NOMO-1 treated with dmso at 0.1 percent for 144 hours (cell line): ENCODE results near the gene LLGL1.
A peak's percentile ranks its signal among the peaks of the same experiment; 100 is the strongest.
"Not testable (repeated sequence)": the region's sequence is repeated elsewhere in the genome, so short reads cannot be mapped to it uniquely, and the experiment has no call there.

Source experiments
- DNase-seq: peaks from one replicate; lab custom pipeline; 2025; ENCODE audit not compliant: unreplicated experiment; lab: John Stamatoyannopoulos, UW

The LLGL1 gene

GRCh38 chr17:18194394-18194793, 31.0 kb upstream of the LLGL1 start:
- DNase-seq = no peak

DNA sequence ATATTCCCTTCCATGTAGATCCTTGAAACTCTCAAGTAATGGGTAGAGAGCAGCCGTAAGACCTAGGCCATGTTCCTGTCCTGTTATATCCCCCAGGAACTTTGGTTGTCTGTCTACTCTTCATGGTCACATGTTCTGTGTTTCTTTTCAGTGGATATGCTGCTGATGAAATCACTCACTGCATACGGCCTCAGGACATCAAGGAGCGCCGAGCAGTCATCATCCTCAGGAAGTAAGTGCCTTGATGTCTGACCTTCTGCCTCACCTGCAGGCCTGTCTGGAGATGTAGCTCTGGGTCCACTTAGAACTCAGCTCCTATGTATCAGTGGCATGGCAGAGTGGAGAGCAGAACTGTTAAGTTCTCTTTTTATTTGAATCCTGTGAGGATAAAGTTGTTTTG, 30.6 kb upstream of the LLGL1 start:
- no peak for DNase-seq

GRCh38 chr17:18195246-18195645, 30.2 kb upstream of the LLGL1 start:
- DNase-seq = no peak

GRCh38 chr17:18197535-18198194, 27.8 kb upstream of the LLGL1 start:
- no peak for DNase-seq

- DNase-seq = no peak
Observed at GRCh38 chr17:18198530-18198929, 26.9 kb upstream of the LLGL1 start.

DNA sequence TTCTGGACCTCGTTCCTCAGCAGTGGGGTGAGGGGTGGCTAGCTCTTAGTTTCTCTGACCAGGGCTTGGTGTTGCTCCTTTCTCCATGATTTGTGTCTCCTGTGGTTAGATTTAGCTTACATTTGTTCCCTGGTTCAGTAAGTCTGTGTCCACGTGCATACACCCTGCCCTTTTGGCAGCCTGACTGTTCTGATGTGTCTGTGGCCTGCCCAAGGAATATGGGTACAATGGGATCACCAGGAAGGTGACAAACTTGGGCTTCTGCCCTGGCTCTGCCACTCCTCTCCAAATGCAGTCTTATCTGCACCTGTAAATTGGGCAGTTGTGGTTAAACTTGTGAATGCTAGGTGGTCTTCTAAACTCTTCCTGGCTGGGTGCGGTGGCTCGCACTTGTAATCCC, 24.3 kb upstream of the LLGL1 start:
- no peak for DNase-seq

DNA sequence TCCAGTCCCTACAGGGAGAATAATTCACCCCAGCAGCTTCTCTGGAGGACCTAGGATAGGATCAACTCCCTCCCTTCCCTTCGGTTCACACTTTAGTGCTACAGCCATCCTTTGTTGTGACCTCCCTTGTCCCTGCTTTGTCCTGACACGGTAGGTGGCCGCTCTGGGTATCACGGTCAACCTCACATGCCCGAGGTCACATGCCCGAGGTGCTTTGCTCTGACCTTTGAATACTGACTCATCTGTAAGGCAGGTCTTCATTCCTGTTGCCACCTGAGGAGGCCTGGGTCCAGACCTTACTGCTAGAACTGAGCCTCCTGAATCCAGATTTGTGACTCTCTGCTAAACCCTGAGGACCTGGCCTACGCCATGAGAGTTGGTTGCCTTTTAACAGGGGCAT, 22.1 kb upstream of the LLGL1 start:
- no peak for DNase-seq

DNA sequence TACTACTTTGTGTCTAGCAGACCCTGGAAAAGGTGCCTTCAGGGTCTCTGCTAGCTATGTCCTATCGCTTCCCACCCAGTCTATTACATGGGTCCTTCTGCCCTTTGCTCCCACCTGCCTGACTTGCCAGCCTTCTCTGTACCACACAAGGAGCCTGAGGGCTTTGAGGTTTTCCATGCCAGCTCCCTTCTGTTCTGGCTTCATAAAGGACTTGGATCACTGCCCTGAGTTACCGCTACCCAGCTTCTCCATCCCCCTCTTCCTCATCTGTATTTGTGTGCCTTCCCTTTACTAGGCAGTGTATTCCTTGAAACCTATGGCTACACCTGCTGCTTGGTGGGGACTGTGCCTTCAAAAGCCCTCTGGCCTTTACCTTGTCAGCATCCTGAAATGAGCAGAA, 19.6 kb upstream of the LLGL1 start:
- no peak for DNase-seq

GRCh38 chr17:18206962-18207361, 18.5 kb upstream of the LLGL1 start:
- DNase-seq = no peak

- DNase-seq = no peak
Observed at GRCh38 chr17:18208092-18208491, 17.3 kb upstream of the LLGL1 start.

GRCh38 chr17:18213666-18214270, 11.7 kb upstream of the LLGL1 start:
- no peak for DNase-seq

DNA sequence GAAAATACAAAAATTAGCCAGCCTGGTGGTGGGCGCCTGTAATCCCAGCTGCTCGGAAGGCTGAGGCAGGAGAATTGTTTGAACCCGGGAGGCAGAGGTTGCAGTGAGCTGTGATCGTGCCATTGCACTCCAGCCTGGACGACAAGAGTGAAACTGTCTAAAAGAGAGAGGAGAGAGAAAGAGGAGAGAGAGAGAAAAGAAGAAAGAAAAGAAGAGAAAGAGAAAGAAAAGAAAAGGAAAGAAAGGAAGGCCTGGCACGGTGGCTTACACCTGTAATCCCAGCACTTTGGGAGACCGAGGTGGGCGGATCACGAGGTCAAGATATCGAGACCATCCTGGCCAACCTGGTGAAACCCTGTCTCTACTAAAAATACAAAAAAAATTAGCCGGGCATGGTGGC, 8.5 kb upstream of the LLGL1 start:
- not testable (repeated sequence) for DNase-seq

GRCh38 chr17:18217412-18218015, 7.9 kb upstream of the LLGL1 start:
- DNase-seq = peak; percentile 20

DNA sequence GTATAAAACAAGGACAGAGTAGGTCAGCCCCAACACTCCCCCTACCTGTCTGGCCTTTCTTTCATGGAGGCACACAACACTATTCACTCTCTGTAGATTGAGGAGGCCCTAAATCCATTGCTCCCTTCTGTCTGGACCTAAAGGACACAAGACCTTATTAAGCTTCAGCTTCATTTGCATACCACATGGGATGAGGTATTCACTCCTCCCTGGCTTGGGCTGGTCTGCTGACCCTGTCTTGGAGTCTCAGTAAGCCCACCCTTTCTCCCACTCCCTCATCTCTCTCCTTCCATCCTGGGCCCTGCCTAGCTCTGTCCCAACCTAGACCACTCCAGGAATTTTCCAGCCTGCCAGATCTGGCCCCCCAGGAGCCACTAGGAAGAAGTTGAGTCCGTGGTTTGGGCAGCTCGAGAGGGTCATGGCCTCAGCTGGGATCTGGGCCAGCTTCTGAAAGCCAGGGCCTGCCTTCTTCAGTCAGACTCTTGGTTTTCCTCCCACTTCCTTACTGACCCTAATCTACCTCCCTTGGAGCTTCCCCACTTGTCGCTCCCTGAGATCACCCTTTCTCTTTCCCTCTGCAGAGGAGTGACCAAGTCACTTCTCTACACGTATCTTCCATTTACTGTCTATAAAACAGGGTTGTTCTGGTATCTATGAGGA, 6.5 kb upstream of the LLGL1 start:
- no peak for DNase-seq

GRCh38 chr17:18224053-18224386, 1.4 kb upstream of the LLGL1 start:
- no peak for DNase-seq

GRCh38 chr17:18224387-18225120, 881 bp upstream of the LLGL1 start:
- no peak for DNase-seq

- no peak for DNase-seq
Observed at GRCh38 chr17:18225642-18226283, 328 bp downstream of the LLGL1 start.

DNA sequence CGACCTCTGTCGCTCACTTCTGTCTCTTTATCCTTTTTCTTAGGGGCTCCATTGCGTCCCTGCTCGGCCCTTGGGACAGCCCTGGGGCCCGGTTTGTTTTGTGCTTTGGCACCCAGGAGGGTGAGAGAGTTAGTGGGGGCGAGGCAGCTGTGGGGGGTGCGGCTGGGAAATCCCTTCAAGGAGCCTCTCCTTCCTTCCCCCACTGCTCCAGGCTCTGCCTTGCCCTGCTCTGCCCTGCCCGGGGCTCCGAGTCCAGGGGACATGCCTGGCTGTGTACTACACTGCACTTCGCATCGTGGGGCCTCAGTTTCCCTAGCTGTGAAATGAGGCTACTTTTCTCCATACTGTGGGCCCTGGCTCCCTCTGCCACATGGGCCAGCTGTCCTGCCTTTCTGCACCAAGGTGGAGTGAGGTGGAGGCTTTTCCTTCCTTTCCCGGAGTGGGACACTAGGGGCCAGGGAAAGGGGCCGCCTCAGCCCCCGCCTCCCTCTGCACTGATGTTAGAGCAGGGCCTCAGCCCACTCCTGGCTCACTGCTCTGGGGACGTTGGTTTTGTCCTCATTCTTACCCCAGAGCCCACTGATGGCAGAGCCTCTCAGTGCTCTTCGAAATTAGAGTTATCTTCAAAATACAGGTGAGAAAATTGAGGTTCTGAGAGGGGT, 980 bp downstream of the LLGL1 start:
- DNase-seq = no peak

DNA sequence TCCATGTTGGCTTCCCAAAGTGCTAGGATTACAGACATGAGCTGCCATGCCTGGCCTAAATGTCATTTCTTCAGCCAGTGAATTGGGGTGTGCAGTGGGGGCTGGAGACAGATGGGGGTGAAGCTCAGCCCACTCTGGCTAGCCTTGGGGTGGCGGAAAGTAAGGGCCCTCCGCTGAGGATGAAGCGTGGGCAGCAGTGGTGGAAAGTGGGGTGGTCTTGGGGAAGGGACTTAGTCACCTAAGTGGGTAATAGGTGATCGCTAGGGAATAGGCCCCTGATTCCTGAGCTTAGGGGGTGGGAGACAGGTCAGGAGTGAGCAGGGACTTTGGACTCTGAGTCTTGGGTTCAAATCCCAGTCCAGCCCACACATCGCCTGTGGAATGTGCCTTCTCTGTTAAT, 2.2 kb downstream of the LLGL1 start:
- no peak for DNase-seq

- DNase-seq = no peak
Observed at GRCh38 chr17:18228176-18228682, 2.8 kb downstream of the LLGL1 start.
